Type B pancreatic cell (in vitro differentiated cells): ENCODE data around the gene BAHD1. TPM values are rescaled to one million over a fixed set of nuclear protein-coding genes. Genes with fewer than 3 reads are reported as not detected.

Experiments
- DNase-seq: peaks from one replicate; pipeline ENCODE4 v3.0.0; 2021; ENCODE audit warnings: mixed read lengths; ENCODE audit not compliant: unreplicated experiment; ENCODE audit errors: extremely low spot score
- H3K27ac Mint-ChIP-seq: 2 replicates; pipeline ENCODE4 v1.8.0; 2021; ENCODE audit warnings: mild to moderate bottlenecking, mixed read lengths
- H3K27me3 Mint-ChIP-seq: 2 replicates; pipeline ENCODE4 v1.8.0; 2021; ENCODE audit warnings: mixed read lengths
- H3K36me3 Mint-ChIP-seq: 2 replicates; pipeline ENCODE4 v1.8.0; 2021; ENCODE audit warnings: mixed read lengths
- H3K4me1 Mint-ChIP-seq: one replicate; pipeline ENCODE4 v1.8.0; 2021; ENCODE audit warnings: mixed read lengths; ENCODE audit not compliant: unreplicated experiment
- H3K4me3 Mint-ChIP-seq: 2 replicates; pipeline ENCODE4 v1.8.0; 2021; ENCODE audit warnings: mild to moderate bottlenecking, mixed read lengths
- H3K9me3 Mint-ChIP-seq: 2 replicates; pipeline ENCODE4 v1.8.0; 2021; ENCODE audit warnings: mixed read lengths
- total RNA-seq: library from RNA; stranded (reverse); gene quantifications from 2 replicates; pipeline ENCODE4 v1.2.1, GENCODE V29; 2021; ENCODE audit warnings: low replicate concordance
- TF ChIP-seq, protein P1 (sequence below): fragments of 200-600 bp; sonication (generic); conservative IDR thresholded peaks from 2 replicates; pipeline ENCODE4 v1.5.0; 2021; ENCODE audit warnings: antibody characterized with exemption, mild to moderate bottlenecking

The BAHD1 gene
- total RNA-seq, 1 donor from 2014 or later, result 21.6 TPM

DNA sequence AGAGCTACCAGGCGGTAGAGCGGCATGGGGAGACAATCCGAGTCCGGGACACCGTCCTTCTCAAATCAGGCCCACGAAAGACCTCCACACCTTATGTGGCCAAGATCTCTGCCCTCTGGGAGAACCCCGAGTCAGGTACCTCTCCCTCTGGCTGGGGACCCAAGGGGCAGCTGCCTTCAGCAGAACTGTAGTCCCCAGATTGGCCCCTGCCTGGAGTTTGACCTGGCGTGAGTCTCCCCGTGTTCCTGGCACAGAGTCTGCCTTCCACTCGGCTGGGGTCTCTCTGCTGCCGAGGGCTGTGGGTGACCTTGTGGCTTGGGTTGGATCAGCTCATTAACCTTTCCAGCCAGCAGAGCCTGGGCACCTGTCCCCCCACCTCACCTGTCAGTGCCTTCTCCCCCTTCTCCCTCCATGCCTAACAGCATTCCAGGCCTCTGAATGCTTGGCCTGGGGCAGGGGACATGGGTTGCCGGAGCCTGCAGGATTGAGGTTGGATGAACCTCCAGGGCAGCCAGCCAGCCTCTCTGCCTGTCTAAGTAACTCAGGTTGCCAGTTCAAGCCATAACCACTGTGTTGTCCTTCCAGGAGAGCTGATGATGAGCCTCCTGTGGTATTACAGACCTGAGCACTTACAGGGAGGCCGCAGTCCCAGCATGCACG is 23.3 kb downstream of the BAHD1 start:
- no peak for DNase-seq
- no peak overlapping the region for H3K4me3 Mint-ChIP-seq
- TF ChIP-seq, protein P1, sequence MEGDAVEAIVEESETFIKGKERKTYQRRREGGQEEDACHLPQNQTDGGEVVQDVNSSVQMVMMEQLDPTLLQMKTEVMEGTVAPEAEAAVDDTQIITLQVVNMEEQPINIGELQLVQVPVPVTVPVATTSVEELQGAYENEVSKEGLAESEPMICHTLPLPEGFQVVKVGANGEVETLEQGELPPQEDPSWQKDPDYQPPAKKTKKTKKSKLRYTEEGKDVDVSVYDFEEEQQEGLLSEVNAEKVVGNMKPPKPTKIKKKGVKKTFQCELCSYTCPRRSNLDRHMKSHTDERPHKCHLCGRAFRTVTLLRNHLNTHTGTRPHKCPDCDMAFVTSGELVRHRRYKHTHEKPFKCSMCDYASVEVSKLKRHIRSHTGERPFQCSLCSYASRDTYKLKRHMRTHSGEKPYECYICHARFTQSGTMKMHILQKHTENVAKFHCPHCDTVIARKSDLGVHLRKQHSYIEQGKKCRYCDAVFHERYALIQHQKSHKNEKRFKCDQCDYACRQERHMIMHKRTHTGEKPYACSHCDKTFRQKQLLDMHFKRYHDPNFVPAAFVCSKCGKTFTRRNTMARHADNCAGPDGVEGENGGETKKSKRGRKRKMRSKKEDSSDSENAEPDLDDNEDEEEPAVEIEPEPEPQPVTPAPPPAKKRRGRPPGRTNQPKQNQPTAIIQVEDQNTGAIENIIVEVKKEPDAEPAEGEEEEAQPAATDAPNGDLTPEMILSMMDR, result no peak
- no peaks in the 10 kb centered on the region for H3K36me3 Mint-ChIP-seq
- H3K9me3 Mint-ChIP-seq, result no peaks in the 10 kb centered on the region
- no peaks in the 10 kb centered on the region for H3K27me3 Mint-ChIP-seq
- H3K4me1 Mint-ChIP-seq, result no peaks in the 10 kb centered on the region
- no peak overlapping the region for H3K27ac Mint-ChIP-seq

DNA sequence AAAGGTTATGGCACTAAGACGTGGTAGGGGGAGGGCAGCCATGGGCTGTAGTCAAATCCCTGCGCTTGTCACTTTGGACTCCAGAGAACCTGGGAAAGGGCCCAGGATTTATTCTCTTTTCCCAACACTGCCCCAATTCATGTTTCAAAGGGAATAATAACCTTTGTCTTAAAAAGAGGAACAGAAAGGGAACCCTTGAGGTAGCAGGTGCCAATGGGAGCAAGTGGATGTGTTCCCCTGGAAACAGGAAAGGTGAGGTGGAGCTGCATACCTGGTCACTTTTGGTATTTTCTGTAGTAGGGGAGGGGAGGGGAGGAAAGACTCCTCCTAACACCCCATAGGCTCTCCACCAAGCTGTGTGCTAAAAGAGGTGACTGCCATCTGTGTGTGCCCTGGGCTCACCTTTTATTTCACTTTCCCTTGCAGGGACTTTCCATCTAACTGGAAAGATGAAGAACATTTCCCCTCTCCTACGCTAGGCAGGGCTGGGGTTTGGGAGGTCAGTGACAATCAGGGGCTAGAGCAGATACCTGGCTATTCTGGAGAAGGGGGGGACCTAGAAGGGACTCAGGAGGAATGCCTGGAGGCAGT is 23.9 kb downstream of the BAHD1 start:
- Mint-ChIP-seq H3K4me3 (no peak overlapping the region), H3K27ac (no peak overlapping the region), H3K4me1 (no peaks in the 10 kb centered on the region), H3K9me3 (no peaks in the 10 kb centered on the region), H3K27me3 (no peaks in the 10 kb centered on the region), H3K36me3 (no peaks in the 10 kb centered on the region)
- TF ChIP-seq, protein P1, result no peak
- no peak for DNase-seq

DNA sequence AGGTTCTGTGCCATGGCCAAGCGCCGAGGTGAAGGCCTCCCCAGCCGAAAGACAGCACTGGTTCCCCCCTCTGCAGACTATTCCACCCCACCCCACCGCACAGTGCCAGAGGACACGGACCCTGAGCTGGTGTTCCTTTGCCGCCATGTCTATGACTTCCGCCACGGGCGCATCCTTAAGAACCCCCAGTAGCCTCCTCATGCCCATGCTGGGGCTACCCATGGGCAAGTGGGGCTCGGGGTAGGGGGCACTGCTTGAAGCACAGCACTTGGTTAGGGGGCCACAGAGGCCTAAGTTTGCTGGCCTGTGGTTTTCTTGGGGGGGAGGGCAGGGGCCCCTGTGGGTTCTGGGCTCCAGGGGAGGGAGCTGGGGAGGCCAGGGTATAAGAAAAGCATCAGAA is 25.2 kb downstream of the BAHD1 start:
- H3K9me3 Mint-ChIP-seq, result no peaks in the 10 kb centered on the region
- H3K36me3 Mint-ChIP-seq, result no peaks in the 10 kb centered on the region
- TF ChIP-seq, protein P1, result no peak
- DNase-seq, result no peak
- H3K27ac Mint-ChIP-seq, result no peak overlapping the region
- H3K27me3 Mint-ChIP-seq, result no peaks in the 10 kb centered on the region
- peaks cover 3% of the 10 kb centered on the region for H3K4me1 Mint-ChIP-seq
- H3K4me3 Mint-ChIP-seq, result no peak overlapping the region

DNA sequence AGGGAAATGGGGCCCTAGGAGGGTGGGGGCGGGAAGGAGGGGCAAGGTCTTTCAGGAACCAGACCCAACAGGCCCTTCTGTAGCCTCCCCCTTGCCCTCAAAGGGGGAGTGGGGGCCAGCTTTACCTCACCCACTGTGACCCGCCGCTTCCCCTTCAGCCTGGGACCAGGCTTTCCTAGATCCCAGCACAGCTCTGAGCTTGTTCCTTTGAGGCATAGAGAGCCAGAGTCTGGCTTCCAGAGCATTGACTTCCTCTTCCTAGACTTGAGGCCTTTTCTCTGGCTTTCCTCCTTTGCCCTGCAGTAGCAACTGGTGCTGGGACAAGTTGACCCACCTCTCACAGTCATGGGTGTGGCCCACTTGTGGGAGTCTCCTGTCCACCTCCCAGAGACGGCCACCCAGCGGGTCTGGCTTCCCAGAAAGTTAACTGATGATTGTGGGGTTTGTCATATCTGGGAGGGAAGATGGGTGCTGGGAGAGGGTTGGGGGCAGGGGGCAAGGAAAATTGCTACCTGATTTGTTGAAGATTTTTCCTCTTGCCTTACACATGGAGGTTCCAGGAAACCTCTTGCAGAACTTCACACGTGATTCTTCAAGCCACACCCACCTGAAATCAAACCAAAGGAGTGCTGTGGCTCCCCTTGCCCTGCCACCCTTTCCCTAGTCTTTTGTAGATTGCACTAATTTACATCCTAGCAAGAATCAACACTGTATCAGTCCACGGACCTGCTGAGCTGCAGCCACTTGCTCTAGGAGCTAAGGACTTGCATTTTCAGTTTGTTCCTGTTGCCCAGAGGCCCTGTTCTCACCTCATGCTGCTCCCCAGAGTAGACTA is 25.9 kb downstream of the BAHD1 start:
- Mint-ChIP-seq H3K27ac (peak overlapping the region; percentile 23), H3K36me3 (no peaks in the 10 kb centered on the region), H3K4me1 (peaks cover 3% of the 10 kb centered on the region), H3K4me3 (no peak overlapping the region), H3K9me3 (no peaks in the 10 kb centered on the region), H3K27me3 (no peaks in the 10 kb centered on the region)
- TF ChIP-seq, protein P1, result no peak
- no peak for DNase-seq

DNA sequence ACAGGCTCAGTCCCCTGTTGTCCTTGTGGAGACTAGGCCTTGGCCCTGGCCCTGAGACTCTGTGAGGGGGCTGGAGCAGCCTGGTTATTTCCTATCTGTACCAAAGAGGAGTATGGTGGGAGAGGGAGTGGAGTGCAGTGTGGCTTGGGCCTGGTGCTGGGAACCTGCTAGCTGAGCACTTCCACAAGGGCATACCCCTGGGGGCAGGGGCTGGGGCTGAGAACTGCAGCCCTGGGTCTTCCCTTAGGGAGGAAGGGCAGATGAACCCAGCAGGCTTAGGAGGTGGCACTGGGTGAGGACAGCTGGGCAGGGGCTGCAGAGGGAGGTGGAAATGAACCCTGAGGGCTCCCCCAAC is 26.5 kb downstream of the BAHD1 start:
- Mint-ChIP-seq H3K27me3 (no peaks in the 10 kb centered on the region), H3K4me1 (peaks cover 3% of the 10 kb centered on the region), H3K4me3 (no peak overlapping the region), H3K27ac (peak overlapping the region; percentile 23), H3K36me3 (no peaks in the 10 kb centered on the region), H3K9me3 (no peaks in the 10 kb centered on the region)
- DNase-seq, result no peak
- TF ChIP-seq, protein P1, result no peak
